ENCODE data around the gene ASH1L. TPM values are rescaled to one million over a fixed set of nuclear protein-coding genes. Genes with fewer than 3 reads are reported as not detected.

The ASH1L gene
- total RNA-seq, 1 experiment from 2014 or later = 29.3 TPM

- TF ChIP-seq ZNF396 (CRISPR knock-in tag; IDR thresholded peaks at IDR 0.05; ENCODE audit: borderline replicate concordance) (no peak), NFATC4 (CRISPR knock-in tag; IDR thresholded peaks at IDR 0.05) (no peak), TP53 (CRISPR knock-in tag; IDR thresholded peaks at IDR 0.05) (no peak), ZNF121 (CRISPR knock-in tag; IDR thresholded peaks at IDR 0.05) (no peak)
Measured at GRCh38 chr1:155295942-155296267, 266.7 kb downstream of the ASH1L start (continued).

DNA sequence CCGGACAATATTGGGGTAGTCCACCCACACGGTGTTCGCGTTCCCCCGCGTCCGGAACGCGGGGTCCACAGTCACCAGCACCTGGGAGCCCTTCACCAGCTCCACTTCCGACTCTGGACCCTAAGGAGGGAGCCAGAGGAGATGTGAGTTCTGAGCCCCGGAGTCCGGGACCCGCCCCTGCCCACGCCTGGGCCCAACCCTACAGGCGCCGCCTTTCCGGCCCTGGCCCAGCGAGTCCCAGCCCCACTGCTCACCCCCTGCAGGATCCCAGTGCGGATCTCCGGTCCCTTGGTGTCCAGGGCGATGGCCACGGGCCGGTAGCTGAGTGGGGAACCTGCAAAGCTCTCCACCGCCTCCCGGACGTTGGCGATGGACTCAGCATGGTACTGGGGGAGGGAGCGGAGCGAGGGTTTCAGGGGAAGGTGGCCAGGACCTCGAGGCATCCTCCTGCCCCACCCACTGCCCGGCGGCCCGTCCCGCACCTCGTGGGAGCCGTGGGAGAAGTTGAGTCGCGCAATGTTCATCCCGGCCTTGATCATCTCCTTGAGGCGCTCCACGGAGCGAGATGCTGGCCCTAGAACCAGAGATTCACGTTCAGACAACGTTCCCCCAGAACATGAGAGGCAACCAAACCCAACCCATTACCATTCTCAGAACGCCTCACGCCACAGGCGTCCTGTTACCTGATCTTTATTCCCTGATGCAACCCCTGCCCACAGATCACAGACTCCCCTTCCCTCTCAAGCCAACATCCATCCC, 267.2 kb downstream of the ASH1L start:
- no peak overlapping the region for H3K27ac Mint-ChIP-seq
- peaks cover 49% of the 10 kb centered on the region for H3K27me3 Mint-ChIP-seq (ENCODE audit: low read depth)
- peak; percentile 55 for DNase-seq (ENCODE audit: low spot score)
- peak; percentile 72 for ATAC-seq
- peak overlapping the region; percentile 78 for H3K4me3 Mint-ChIP-seq
- ChIA-PET POLR2A (no interaction called here), CTCF (interaction anchor here (0.6 to 2.4 kb wide), 5 partner anchors 13 to 122 kb away, joined by 3 to 13 read pairs (median 7); partner anchors contain the start of genes FDPS and KRTCAP2)
- peaks cover 29% of the 10 kb centered on the region for H3K4me1 Mint-ChIP-seq
- H3K36me3 Mint-ChIP-seq = no peaks in the 10 kb centered on the region
- TF ChIP-seq NFE2L1 (CRISPR knock-in tag; IDR thresholded peaks at IDR 0.05) (0 out of 2 replicates have a peak, but pooled peaks have one; percentile 42), PRRX2 (CRISPR knock-in tag; IDR thresholded peaks at IDR 0.05) (no peak), PREB (CRISPR knock-in tag; IDR thresholded peaks at IDR 0.05; ENCODE audit: borderline replicate concordance) (no peak)
- TF ChIP-seq, protein P1, sequence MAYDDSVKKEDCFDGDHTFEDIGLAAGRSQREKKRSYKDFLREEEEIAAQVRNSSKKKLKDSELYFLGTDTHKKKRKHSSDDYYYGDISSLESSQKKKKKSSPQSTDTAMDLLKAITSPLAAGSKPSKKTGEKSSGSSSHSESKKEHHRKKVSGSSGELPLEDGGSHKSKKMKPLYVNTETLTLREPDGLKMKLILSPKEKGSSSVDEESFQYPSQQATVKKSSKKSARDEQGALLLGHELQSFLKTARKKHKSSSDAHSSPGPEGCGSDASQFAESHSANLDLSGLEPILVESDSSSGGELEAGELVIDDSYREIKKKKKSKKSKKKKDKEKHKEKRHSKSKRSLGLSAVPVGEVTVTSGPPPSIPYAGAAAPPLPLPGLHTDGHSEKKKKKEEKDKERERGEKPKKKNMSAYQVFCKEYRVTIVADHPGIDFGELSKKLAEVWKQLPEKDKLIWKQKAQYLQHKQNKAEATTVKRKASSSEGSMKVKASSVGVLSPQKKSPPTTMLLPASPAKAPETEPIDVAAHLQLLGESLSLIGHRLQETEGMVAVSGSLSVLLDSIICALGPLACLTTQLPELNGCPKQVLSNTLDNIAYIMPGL (CRISPR knock-in tag; IDR thresholded peaks at IDR 0.05) = peak; percentile 61; the same call in 1 of the 2 replicates
- no peaks in the 10 kb centered on the region for H3K9me3 Mint-ChIP-seq

GRCh38 chr1:155294520-155295182, 268.0 kb downstream of the ASH1L start:
- no peak for DNase-seq (ENCODE audit: low spot score)
- CTCF ChIA-PET = interaction anchor here (0.6 to 2.4 kb wide), 4 partner anchors 16 to 122 kb away, joined by 3 to 13 read pairs (median 6); partner anchors contain the start of gene KRTCAP2
- TF ChIP-seq PRRX2 (CRISPR knock-in tag; IDR thresholded peaks at IDR 0.05) (no peak), TEAD4 (CRISPR knock-in tag; IDR thresholded peaks at IDR 0.05) (no peak), MYBL2 (CRISPR knock-in tag; IDR thresholded peaks at IDR 0.05) (no peak), ELF4 (CRISPR knock-in tag; IDR thresholded peaks at IDR 0.05; ENCODE audit: low read depth) (no peak), ZBTB21 (CRISPR knock-in tag; IDR thresholded peaks at IDR 0.05; ENCODE audit: borderline replicate concordance) (no peak), ZNF232 (CRISPR knock-in tag; IDR thresholded peaks at IDR 0.05) (no peak), ERG (CRISPR knock-in tag; IDR thresholded peaks at IDR 0.05) (no peak), RORB (CRISPR knock-in tag; IDR thresholded peaks at IDR 0.05) (no peak), CDX4 (CRISPR knock-in tag; IDR thresholded peaks at IDR 0.05; ENCODE audit: borderline replicate concordance) (no peak), ZNF263 (CRISPR knock-in tag; IDR thresholded peaks at IDR 0.05; ENCODE audit: low read depth) (no peak), E2F4 (CRISPR knock-in tag; IDR thresholded peaks at IDR 0.05; ENCODE audit: borderline replicate concordance, low read depth) (no peak), SP1 (CRISPR knock-in tag; conservative IDR thresholded peaks at IDR 0.05) (no peak)
- TF ChIP-seq, protein P2, sequence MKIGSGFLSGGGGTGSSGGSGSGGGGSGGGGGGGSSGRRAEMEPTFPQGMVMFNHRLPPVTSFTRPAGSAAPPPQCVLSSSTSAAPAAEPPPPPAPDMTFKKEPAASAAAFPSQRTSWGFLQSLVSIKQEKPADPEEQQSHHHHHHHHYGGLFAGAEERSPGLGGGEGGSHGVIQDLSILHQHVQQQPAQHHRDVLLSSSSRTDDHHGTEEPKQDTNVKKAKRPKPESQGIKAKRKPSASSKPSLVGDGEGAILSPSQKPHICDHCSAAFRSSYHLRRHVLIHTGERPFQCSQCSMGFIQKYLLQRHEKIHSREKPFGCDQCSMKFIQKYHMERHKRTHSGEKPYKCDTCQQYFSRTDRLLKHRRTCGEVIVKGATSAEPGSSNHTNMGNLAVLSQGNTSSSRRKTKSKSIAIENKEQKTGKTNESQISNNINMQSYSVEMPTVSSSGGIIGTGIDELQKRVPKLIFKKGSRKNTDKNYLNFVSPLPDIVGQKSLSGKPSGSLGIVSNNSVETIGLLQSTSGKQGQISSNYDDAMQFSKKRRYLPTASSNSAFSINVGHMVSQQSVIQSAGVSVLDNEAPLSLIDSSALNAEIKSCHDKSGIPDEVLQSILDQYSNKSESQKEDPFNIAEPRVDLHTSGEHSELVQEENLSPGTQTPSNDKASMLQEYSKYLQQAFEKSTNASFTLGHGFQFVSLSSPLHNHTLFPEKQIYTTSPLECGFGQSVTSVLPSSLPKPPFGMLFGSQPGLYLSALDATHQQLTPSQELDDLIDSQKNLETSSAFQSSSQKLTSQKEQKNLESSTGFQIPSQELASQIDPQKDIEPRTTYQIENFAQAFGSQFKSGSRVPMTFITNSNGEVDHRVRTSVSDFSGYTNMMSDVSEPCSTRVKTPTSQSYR (CRISPR knock-in tag; IDR thresholded peaks at IDR 0.05) = no peak
- TF ChIP-seq, protein P3, sequence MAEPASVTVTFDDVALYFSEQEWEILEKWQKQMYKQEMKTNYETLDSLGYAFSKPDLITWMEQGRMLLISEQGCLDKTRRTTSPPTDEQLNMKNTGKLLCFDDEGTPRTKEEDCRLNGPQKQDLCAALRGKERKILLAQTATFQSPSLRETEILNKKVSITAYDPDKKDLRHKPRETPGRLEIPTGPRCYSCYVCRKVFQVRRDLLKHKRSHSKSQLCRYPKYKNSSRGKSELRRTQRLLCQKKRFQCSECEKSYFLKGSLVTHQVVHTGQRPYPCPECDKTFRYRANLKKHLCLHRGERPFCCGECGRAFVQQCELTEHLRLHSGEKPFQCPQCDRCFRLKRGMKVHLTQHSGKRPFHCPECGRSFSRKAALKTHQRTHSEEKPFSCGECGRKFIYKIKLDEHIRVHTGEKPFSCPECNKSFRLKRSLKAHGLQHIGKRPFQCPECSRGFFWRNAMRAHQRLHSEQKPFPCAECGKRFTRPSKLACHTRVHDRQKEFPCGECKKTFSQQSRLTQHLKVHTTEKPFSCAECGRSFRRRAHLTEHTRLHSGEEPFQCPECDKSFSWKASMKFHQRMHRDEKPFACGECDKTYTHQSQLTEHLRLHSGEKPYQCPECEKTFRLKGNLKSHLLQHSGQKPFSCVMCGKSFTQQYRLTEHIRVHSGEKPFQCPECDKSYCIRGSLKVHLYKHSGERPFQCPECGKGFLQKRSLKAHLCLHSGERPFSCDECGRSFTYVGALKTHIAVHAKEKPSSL (CRISPR knock-in tag; conservative IDR thresholded peaks at IDR 0.05) = no peak

More at GRCh38 chr1:155294520-155295182, 268.0 kb downstream of the ASH1L start:
- Mint-ChIP-seq H3K36me3 (no peaks in the 10 kb centered on the region), H3K27ac (no peak overlapping the region), H3K4me1 (peaks cover 29% of the 10 kb centered on the region), H3K9me3 (no peaks in the 10 kb centered on the region), H3K4me3 (peak overlapping the region; percentile 78), H3K27me3 (ENCODE audit: low read depth) (peaks cover 49% of the 10 kb centered on the region)
- peak; percentile 43 for ATAC-seq
- POLR2A ChIA-PET = no interaction called here

All from WTC11 (cell line).